Hepatic stellate cell (primary cell): ENCODE measurements around the gene NT5DC1.
A peak's percentile ranks its signal among the peaks of the same experiment; 100 is the strongest.

ENCODE experiments used
- DNase-seq: peaks from one replicate; pipeline ENCODE4 v3.0.0; 2011; ENCODE audit warnings: low spot score

NT5DC1 gene

GRCh38 chr6:116139917-116140316, 39.3 kb downstream of the NT5DC1 start:
- no peak for DNase-seq

GRCh38 chr6:116144605-116145004, 44.0 kb downstream of the NT5DC1 start:
- DNase-seq: peak; percentile 60

- no peak for DNase-seq
Measured at GRCh38 chr6:116145803-116146675, 45.4 kb downstream of the NT5DC1 start.

- no peak for DNase-seq
Measured at GRCh38 chr6:116152620-116153019, 52.0 kb downstream of the NT5DC1 start.

GRCh38 chr6:116154887-116155286, 54.2 kb downstream of the NT5DC1 start:
- no peak for DNase-seq

GRCh38 chr6:116156405-116157326, 56.0 kb downstream of the NT5DC1 start:
- no peak for DNase-seq

GRCh38 chr6:116157391-116157790, 56.7 kb downstream of the NT5DC1 start:
- no peak for DNase-seq

GRCh38 chr6:116158641-116159040, 58.0 kb downstream of the NT5DC1 start:
- DNase-seq: no peak

GRCh38 chr6:116159782-116160524, 59.3 kb downstream of the NT5DC1 start:
- DNase-seq: no peak

GRCh38 chr6:116165596-116165995, 64.9 kb downstream of the NT5DC1 start:
- no peak for DNase-seq

GRCh38 chr6:116166369-116166768, 65.7 kb downstream of the NT5DC1 start:
- no peak for DNase-seq

- DNase-seq: no peak
Measured at GRCh38 chr6:116168148-116168547, 67.5 kb downstream of the NT5DC1 start.

GRCh38 chr6:116169880-116170279, 69.2 kb downstream of the NT5DC1 start:
- no peak for DNase-seq

GRCh38 chr6:116170358-116171057, 69.9 kb downstream of the NT5DC1 start:
- no peak for DNase-seq

GRCh38 chr6:116173928-116174327, 73.3 kb downstream of the NT5DC1 start:
- DNase-seq: no peak

GRCh38 chr6:116175344-116175743, 74.7 kb downstream of the NT5DC1 start:
- DNase-seq: no peak

- DNase-seq: no peak
Measured at GRCh38 chr6:116176596-116176995, 75.9 kb downstream of the NT5DC1 start.

GRCh38 chr6:116180375-116180774, 79.7 kb downstream of the NT5DC1 start:
- no peak for DNase-seq

- no peak for DNase-seq
Measured at GRCh38 chr6:116189472-116189871, 88.8 kb downstream of the NT5DC1 start.

GRCh38 chr6:116190550-116190949, 89.9 kb downstream of the NT5DC1 start:
- peak; percentile 4 for DNase-seq

- DNase-seq: no peak
Measured at GRCh38 chr6:116191881-116192280, 91.2 kb downstream of the NT5DC1 start.

- DNase-seq: no peak
Measured at GRCh38 chr6:116192786-116193185, 92.1 kb downstream of the NT5DC1 start.
